ENCODE results near the gene GNLY.

Gene GNLY

DNA sequence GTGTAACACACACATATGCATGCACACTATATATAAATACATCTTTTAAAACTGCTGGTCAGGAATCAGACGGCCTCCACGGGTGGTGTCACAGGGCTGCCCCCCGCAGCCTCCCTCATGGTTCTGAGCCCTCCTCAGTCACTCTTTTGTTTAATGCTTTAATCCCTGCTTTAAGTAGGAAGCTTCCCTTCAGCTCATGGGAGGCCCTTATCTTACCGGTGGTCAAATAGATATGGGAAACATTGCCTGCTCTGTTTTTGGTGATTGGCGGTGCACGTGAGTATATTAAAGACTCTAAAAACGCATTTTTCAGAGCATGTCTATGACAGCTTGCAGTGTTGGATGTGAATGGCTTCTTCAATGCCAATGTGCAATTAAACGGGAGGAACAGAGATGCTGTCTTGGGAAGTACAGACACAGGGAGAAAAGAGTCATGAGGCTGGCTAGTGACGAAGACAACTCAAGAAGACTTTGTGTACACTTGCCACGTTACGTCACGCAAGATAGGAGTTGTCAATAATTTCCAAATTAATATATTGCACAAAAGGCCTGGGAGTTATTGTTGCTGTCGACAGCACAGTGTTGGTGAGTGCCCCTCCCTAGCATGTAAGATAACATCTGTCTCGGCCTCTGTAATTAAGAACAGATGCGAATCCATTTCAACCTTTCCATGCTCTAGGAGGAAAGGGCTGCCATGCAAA is 23.3 kb downstream of the GNLY start:
- Mint-ChIP-seq H3K27me3 (no peaks in the 10 kb centered on the region), H3K9me3 (no peaks in the 10 kb centered on the region), H3K4me1 (no peaks in the 10 kb centered on the region), H3K4me3 (no peak overlapping the region), H3K36me3 (ENCODE audit: low read depth) (no peaks in the 10 kb centered on the region), H3K27ac (no peak overlapping the region)
- ATAC-seq (no peak), DNase-seq (no peak)

GRCh38 chr2:85718009-85718391 is 23.8 kb downstream of the GNLY start:
- Mint-ChIP-seq H3K9me3 (no peaks in the 10 kb centered on the region), H3K4me1 (no peaks in the 10 kb centered on the region), H3K27me3 (no peaks in the 10 kb centered on the region), H3K4me3 (no peak overlapping the region), H3K27ac (no peak overlapping the region), H3K36me3 (ENCODE audit: low read depth) (no peaks in the 10 kb centered on the region)
- DNase-seq (no peak), ATAC-seq (no peak)

GRCh38 chr2:85718885-85719492 is 24.8 kb downstream of the GNLY start:
- no peaks in the 10 kb centered on the region for H3K36me3 Mint-ChIP-seq (ENCODE audit: low read depth)
- H3K4me1 Mint-ChIP-seq = no peaks in the 10 kb centered on the region
- DNase-seq (no peak), ATAC-seq (no peak)
- H3K4me3 Mint-ChIP-seq = no peak overlapping the region
- no peaks in the 10 kb centered on the region for H3K27me3 Mint-ChIP-seq
- no peak overlapping the region for H3K27ac Mint-ChIP-seq
- no peaks in the 10 kb centered on the region for H3K9me3 Mint-ChIP-seq

DNA sequence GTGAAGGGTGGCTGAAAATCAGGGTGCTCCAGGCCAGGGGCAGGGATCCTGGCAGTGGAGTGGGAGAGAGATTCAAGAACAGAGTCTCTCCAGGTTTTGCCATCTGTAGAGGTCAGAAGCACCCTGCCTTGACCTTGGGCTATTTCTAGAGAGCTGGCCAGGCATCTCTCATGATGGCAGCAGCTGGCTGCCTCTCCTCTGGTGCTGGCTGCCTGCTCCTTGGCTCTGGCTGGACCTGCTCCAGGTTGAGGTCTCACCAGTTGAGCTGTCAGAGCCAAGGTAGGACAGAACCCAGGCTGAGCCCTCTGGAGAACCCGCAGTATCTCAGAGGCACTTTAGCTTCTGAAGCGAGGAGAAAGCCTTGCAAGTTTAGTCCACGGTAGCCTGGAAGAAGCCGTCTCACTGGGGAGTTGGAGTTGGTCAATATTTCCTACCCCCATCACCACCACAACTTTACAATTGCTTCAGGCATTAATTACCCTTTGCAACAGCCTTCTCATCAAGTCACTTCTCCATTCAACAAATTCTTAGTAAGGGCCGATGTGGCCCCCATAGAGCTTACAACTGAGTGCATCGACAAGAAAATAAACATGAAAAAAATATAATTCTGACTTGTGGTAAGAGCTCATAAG is 25.6 kb downstream of the GNLY start:
- Mint-ChIP-seq H3K27me3 (no peaks in the 10 kb centered on the region), H3K36me3 (ENCODE audit: low read depth) (no peaks in the 10 kb centered on the region), H3K4me1 (no peaks in the 10 kb centered on the region), H3K27ac (no peak overlapping the region), H3K9me3 (no peaks in the 10 kb centered on the region), H3K4me3 (no peak overlapping the region)
- no peak for ATAC-seq
- DNase-seq = no peak

GRCh38 chr2:85720533-85720932 is 26.4 kb downstream of the GNLY start:
- Mint-ChIP-seq H3K27me3 (no peaks in the 10 kb centered on the region), H3K36me3 (ENCODE audit: low read depth) (no peaks in the 10 kb centered on the region), H3K9me3 (no peaks in the 10 kb centered on the region), H3K4me1 (no peaks in the 10 kb centered on the region), H3K27ac (no peak overlapping the region), H3K4me3 (no peak overlapping the region)
- ATAC-seq (no peak), DNase-seq (no peak)

DNA sequence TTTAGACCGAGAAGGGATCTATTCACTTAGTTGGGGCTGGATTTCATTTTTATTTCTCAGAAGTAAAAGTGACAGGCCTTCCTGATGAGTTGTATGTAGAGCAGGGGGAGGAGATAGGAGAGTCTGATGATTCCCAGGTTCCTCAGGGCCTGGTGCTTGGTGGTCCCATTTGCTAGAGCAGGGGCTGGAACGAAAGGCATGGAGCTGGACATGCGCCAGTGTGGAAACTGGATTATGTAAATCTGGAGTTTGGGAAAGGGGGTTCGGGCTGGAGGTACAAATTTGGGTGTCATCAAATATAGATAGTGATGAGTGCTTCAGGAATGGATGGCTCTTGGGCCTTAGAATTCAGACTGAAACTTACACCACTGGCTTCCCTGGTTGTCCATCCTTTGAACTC is 27.5 kb downstream of the GNLY start:
- Mint-ChIP-seq H3K36me3 (ENCODE audit: low read depth) (no peaks in the 10 kb centered on the region), H3K4me3 (no peak overlapping the region), H3K9me3 (no peaks in the 10 kb centered on the region), H3K27ac (no peak overlapping the region), H3K27me3 (no peaks in the 10 kb centered on the region), H3K4me1 (no peaks in the 10 kb centered on the region)
- no peak for DNase-seq
- no peak for ATAC-seq

DNA sequence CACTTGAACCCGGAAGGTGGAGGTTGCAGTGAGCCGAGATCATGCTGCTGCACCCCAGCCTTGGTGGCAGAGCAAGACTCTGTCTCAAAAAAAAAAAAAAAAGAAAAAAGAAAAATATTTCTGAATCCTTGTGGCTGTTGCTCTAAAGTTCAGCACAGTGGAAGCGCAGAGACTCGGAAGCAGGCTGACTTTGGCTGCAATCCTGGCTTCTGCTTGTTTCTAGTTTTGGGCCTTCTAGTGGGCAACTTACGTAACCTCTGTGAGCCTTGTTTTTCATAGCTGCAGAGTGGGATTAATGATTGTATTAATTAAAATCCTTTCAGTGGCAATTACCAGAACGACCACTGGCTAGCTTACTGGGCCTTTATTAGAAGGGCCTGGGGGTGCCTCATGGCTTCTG is 28.4 kb downstream of the GNLY start:
- Mint-ChIP-seq H3K27ac (no peak overlapping the region), H3K4me1 (no peaks in the 10 kb centered on the region), H3K36me3 (ENCODE audit: low read depth) (no peaks in the 10 kb centered on the region), H3K9me3 (no peaks in the 10 kb centered on the region), H3K4me3 (no peak overlapping the region), H3K27me3 (no peaks in the 10 kb centered on the region)
- no peak for ATAC-seq
- DNase-seq = no peak

DNA sequence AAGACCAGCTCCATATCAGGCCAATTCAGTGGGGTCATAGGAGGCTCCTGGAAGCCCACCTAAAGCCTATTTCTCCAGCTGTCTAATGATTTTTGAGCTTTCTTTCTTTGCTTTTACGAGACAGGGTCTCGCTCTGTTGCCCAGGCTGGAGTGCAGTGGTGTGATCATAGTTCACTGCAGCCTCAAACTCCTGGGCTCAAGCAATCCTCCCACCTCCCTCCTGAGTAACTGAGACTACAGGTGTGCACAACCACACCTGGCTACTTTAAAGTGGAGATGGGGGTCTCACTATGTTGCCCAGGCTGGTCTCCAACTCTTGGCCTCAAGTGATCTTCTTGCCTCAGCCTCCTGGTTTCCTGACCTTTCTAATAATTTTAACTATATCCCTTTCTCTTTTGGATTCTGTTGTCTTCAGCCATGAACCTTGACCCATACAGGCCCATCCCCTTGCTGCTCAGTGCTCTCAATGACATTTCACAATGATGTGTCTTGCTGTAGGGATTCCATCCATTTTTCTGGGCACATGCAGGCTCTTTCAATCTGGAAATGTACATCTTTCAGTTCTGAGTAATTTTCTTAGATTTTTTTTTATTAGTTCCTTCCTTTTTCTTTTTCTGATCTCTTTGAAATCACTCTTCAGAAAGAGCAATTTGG is 29.7 kb downstream of the GNLY start:
- no peaks in the 10 kb centered on the region for H3K9me3 Mint-ChIP-seq
- no peak overlapping the region for H3K4me3 Mint-ChIP-seq
- peaks cover 2% of the 10 kb centered on the region for H3K4me1 Mint-ChIP-seq
- H3K27ac Mint-ChIP-seq = no peak overlapping the region
- no peaks in the 10 kb centered on the region for H3K36me3 Mint-ChIP-seq (ENCODE audit: low read depth)
- DNase-seq (no peak), ATAC-seq (no peak)
- H3K27me3 Mint-ChIP-seq = peaks cover 5% of the 10 kb centered on the region

DNA sequence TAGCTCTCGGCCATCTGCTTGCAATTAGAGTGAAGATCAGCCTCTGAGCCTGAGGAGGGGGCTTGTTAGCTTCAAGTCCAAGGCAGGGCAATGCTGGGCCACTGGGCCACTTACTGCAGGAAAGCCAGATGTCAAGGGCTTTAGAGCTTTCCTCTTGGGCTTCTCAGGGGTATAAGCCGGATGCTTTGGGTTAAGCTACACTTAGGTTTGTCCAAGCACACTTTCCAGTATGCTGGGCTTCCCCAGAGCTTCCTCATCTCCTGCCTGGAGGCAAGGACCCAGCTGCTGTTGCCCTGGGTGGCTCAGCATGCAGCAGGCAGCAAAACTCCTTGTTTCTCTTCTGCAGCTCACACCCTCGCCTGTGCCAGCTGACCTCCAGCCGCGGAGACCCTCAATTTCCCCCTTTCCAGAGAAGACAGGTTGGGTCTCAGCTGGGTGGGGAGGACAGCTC is 30.6 kb downstream of the GNLY start:
- DNase-seq (no peak), ATAC-seq (no peak)
- Mint-ChIP-seq H3K27ac (no peak overlapping the region), H3K9me3 (no peaks in the 10 kb centered on the region), H3K36me3 (ENCODE audit: low read depth) (no peaks in the 10 kb centered on the region), H3K4me1 (peaks cover 2% of the 10 kb centered on the region), H3K27me3 (peaks cover 8% of the 10 kb centered on the region), H3K4me3 (no peak overlapping the region)

DNA sequence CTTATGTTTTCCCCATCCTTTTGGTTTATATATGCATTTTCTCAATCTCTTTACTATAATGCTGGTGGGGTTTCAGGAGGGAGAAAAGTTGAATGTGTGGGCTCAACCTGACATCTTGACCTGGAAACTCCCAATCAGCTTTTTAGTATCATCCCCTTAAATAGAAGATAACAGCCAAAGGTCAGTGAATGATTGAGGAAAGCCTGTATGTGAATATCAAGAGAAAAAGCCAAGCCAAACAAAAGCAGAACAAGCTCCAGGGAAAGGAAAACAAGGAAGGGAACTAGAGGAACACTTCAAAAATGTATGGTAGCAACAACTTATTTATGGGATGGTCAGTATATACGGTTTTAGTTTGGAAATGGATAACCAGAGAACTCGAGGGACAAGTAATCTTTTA is 31.3 kb downstream of the GNLY start:
- Mint-ChIP-seq H3K36me3 (ENCODE audit: low read depth) (no peaks in the 10 kb centered on the region), H3K4me3 (no peak overlapping the region), H3K27ac (no peak overlapping the region), H3K9me3 (no peaks in the 10 kb centered on the region), H3K4me1 (peaks cover 2% of the 10 kb centered on the region), H3K27me3 (peaks cover 8% of the 10 kb centered on the region)
- DNase-seq (no peak), ATAC-seq (no peak)

GRCh38 chr2:85727798-85728197 is 33.6 kb downstream of the GNLY start:
- H3K4me3 Mint-ChIP-seq = no peak overlapping the region
- H3K27ac Mint-ChIP-seq = no peak overlapping the region
- peaks cover 8% of the 10 kb centered on the region for H3K27me3 Mint-ChIP-seq

DNA sequence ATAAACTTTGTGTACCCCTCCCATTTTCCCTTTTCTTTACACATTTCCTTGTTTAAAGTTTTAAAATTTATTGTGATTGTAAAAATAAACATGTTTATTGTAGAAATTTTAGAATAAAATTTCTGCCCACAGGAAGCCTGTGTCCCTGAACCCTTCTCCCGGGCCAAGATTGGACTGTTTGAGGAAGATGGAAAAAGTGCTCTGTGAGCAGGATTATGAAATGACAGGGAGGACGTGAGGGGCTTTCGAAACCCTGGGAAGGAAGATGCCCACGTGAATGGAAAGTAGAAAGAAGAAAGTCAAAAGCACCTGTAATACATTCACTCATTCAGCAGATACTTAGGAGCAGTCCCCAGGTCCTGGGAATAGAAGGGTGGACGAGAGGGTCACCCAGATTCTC is 34.2 kb downstream of the GNLY start:
- DNase-seq (no peak), ATAC-seq (no peak)
- H3K4me1 Mint-ChIP-seq = peaks cover 2% of the 10 kb centered on the region
- no peak overlapping the region for H3K27ac Mint-ChIP-seq
- H3K36me3 Mint-ChIP-seq (ENCODE audit: low read depth) = no peaks in the 10 kb centered on the region
- H3K27me3 Mint-ChIP-seq = peaks cover 8% of the 10 kb centered on the region
- no peaks in the 10 kb centered on the region for H3K9me3 Mint-ChIP-seq
- no peak overlapping the region for H3K4me3 Mint-ChIP-seq

More at GRCh38 chr2:85727798-85728197, 33.6 kb downstream of the GNLY start:
- H3K9me3 Mint-ChIP-seq = no peaks in the 10 kb centered on the region
- H3K36me3 Mint-ChIP-seq (ENCODE audit: low read depth) = no peaks in the 10 kb centered on the region
- H3K4me1 Mint-ChIP-seq = peaks cover 2% of the 10 kb centered on the region
- DNase-seq (no peak), ATAC-seq (no peak)

- peaks cover 8% of the 10 kb centered on the region for H3K27me3 Mint-ChIP-seq
- no peak overlapping the region for H3K27ac Mint-ChIP-seq
- ATAC-seq (peak; percentile 84), DNase-seq (peak; percentile 86)
- H3K4me1 Mint-ChIP-seq = peaks cover 2% of the 10 kb centered on the region
- no peak overlapping the region for H3K4me3 Mint-ChIP-seq
- H3K36me3 Mint-ChIP-seq (ENCODE audit: low read depth) = no peaks in the 10 kb centered on the region
- no peaks in the 10 kb centered on the region for H3K9me3 Mint-ChIP-seq
Measured at GRCh38 chr2:85728883-85729824, 35.0 kb downstream of the GNLY start.

- DNase-seq = no peak
- no peak for ATAC-seq
- Mint-ChIP-seq H3K36me3 (ENCODE audit: low read depth) (no peaks in the 10 kb centered on the region), H3K27me3 (peaks cover 8% of the 10 kb centered on the region), H3K4me3 (no peak overlapping the region), H3K27ac (no peak overlapping the region), H3K4me1 (peaks cover 2% of the 10 kb centered on the region), H3K9me3 (no peaks in the 10 kb centered on the region)
Measured at GRCh38 chr2:85729825-85730510, 35.8 kb downstream of the GNLY start.
